HG03342 (cell line): ENCODE results near the gene MSI1.

Experiments
- ATAC-seq: cut with Tn5 transposase; IDR thresholded peaks from one replicate; pipeline ENCODE4 v1.9.1; 2021; ENCODE audit warnings: mild to moderate bottlenecking, moderate library complexity; ENCODE audit not compliant: unreplicated experiment

Gene MSI1

DNA sequence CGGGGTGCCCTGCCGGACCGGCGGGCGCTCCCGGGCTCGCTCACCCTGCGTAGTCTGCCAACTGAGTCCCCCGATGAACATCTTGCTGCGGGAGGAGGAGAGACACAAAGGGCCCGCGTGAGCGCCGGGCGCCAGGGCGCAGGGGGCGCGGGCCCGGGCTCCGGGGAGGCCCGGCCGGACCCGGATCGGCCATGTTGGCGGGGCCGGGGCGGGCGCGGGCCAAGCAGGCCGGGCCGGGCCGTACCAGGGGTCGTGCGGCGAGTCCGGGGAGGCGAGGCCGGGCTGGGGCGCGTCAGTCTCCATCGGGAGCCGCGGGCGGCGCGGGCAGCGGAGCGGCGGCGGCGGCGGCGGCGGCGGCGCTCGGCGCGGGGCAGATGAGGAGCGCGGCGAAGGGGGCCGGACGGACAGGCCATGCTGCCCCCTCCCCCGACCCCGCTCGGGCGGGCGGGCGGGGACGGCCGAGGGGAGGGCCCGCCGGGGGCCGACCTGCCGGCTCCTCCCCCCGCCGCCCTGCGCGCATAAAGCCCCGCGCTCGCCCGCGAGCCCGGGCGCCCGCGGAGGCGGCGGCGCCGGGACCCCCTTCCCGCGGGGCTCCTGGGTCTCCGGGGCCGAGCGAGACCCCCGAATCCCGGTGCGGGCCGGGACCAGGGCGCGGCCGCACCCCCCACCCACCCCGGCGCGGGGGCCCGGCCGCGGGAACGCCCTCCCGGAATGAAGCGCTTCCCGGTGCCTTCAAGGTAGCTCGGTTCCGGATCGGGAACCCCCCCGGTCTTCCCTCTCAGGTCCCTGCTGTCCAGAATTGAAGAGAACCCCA, at the start of gene MSI1:
MSI1 (minus strand) TSS at position 376 of the 814 bp plus-strand sequence; CDS start at position 303, 73 bp downstream.
- ATAC-seq, result no peak

DNA sequence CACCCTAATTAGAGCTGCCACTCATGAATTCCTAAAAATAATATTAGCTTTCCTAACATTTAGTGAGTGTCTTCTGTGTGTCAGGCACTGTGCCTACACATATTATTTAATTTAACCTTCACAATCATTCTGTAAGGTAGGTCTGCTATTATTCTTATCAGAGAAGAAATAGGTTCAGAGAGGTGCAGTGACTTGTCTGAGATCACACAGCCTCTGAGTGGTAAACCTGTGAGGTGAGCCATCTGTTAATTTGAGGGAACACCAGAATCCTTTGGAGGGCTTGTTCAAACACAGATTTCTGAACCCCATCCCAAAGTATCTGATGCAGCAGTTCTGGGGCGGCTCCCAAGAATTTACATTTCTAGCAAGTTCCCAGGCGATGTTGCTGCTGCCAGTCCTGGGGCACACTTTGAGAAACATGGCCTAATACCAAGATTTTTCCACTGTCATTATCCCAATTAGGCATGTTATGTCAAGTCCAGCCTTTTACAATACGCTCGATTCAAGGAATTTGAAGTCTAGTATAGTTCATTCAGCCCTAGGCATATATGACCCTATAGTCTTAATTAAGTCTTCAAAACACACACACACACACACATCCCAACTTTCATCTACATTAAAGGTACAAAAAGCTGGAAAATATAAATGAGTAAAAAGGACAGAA, 49.1 kb upstream of the MSI1 start:
- no peak for ATAC-seq

DNA sequence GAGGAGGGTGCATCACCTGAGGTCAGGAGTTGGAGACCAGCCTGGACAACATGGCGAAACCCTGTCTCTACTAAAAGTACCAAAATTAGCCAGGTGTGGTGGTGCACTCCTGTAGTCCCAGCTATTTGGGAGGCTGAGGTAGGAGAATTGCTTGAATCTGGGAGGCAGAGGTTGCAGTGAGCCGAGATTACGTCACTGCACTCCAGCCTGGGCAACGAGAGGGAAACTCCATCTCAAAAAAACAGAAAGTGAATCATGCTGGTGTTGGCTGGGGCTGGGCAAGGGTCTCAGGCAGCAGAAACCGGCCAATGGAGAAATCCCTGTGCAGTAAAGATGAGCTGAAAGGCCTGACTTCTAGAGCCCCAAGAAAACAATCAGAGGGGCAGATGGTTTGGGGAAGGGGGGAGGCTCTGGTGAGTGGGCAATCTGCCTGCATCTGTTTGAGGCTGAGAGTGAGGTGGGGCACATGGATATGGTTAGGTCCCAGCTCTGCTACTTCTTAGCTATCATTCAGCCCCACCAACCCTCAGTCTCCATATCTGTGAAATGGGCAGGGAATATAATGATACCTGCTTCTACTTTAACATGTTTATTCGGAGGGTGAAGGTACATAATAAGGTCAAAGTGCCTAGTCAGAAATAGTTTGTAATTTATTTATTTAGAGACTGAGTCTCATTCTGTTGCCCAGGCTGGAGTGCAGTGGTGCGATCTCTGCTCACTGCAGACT, 47.7 kb upstream of the MSI1 start:
- no peak for ATAC-seq

DNA sequence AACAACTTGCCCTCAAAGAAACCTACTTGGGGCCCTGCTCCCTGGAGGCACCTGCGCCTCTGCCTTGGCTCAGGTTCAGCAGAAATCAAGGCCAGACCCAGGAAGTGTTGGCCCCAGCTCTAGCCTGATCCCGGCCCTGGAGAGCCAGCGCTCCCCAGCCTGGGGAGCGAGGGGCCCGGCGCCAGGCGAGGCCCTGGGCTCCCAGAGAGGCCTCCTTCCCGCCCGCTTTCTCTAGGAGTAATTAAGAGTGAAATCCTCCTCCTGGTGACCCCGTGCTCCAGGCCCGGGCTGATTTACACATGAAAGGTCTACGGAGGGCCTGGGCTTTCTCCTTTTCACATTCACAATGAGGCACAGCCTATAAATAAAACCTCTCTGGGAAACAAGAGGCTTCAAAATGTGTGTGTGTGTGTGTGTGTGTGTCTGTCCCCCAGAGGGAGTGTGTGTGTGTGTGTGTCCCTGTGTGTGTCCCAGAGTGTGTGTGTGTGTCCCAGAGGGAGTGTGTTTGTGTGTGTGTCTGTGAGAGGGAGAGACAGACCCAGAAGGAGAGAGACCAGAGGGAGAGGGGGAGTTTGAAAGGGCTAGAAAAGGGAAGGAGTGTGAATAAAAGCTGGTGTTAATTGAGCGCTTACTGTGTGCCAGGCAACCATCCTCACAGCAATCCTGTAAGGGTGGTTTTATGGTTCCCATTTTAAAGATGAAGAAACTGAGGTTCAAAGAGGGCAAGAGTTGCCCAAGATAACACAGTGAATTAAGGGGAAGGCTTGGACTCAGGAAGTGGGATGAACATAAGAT, 45.1 kb upstream of the MSI1 start:
- no peak for ATAC-seq

DNA sequence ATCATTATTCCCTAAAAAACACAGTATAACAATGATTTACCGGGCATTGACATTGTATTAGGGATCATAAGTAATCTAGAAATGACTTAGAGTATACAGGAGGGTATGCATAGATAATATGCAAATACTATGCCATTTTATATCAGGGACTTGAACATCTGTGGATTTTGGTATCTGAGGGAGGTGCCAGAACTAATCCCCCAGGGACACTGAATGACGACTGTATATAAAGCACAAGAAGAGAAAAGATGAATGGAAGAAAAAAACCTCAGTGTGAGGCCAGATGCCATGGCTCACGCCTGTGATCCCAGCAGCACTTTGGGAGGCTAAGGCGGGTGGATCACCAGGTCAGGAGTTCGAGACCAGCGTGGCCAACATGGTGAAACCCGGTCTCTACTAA, 43.5 kb upstream of the MSI1 start:
- ATAC-seq, result no peak

DNA sequence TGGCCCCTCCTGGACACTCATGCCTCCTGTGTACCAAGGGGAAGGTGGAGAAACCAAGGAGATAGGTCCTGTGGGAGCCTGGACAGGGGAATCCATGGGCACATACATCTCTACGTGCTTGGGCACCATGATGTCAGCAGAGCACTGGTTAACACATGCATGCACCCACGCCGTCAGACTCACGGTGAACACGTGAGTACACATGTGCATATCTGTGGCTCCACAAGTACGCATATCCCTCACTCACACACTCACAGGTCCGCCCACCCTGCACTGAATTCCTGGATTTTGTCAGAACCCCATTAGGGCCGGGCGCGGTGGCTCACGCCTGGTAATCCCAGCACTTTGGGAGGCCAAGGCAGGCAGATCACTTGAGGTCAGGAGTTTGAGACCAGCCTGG, 39.8 kb upstream of the MSI1 start:
- no peak for ATAC-seq

DNA sequence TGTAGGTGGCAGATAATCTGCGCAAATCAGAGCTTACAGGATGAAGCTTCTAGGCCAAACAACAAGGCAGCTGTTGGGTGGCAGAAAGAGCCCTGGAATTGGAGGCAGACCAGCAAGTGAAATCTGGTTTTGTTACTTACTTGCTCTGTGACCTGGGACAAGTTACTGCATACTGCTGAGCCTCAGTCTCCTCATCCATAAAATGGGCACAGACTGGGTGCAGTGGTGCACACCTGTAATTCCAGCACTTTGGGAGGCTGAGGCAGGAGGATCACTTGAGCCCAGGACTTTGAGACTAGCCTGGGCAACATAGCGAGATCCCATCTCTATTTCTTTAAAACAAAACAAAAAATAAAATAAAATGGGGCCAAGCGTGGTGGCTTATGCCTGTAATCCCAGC, 37.6 kb upstream of the MSI1 start:
- ATAC-seq, result no peak

DNA sequence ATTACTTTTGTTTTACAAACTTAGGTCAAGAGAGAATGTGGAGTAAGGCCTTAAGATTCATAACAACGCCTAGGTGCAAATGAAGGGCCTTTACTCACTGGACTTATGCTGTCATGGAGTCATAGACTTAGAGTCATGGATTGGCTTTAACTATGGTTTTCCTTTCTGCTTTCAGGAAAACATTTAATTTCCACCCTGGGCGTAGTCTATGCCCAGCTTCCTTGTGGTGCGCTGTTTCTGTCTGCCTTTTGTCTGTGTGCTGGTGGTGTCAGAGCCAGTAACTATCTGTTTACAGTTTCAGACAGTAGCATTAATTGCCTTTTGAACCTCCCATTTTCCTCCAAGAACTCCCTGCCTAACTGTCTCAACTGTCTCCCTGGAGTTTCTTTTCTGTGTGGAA, 37.1 kb upstream of the MSI1 start:
- ATAC-seq, result no peak

DNA sequence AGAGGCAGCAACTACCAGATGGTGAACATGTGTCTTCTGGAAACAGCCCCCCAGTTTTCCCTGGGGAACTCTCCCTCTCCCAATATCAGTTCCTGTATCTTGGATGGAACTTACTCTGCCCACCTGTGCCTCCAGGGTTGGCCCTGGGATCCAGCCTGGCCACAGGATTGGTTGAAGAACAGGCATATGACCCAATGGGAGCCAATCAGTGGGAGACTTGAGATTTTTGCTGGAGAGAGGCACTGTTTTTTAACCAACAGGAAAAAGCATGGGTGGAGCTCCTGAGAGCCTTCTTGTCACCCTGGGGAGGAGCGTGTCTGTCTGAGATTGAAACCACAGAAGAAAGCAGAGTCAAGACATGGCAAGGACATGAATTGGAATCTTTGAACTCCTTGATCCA, 35.3 kb upstream of the MSI1 start:
- no peak for ATAC-seq

DNA sequence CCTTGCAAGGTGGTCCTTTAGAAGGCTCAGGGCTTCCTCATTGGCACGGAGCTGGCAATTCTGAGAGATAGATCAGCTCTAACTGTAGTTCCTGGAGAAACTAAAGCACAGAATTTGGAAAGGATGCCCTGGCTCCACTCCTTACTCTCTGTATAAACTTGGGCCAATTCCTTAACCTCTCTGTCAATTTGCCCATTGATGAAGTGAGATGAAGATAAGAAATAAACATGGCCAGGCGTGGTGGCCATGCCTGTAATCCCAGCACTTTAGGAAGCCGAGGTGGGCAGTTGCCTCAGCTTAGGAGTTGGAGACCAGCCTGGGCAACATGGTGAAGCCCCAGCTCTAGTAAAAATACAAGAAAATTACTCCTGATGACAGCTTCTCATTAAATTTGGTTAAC, 34.9 kb upstream of the MSI1 start:
- no peak for ATAC-seq

DNA sequence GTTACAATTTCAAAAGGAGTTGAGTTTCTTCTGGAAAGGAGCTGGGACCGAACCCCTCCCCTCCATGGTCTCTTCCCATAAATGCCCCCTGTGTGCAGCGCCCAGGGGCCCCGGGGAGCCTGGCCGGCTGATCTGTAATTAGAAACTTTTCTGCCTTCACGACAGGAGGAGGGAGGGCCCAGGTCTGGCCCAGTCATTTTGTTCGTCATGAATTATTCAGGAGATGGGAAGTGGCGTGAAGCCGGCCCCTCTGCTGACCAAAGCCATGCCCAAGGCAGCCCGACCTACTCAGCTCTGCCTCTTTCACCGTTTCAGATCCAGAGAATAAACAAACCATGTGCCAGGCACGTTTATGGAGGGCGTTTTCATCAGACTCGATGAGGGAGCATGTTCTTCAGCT, 33.3 kb upstream of the MSI1 start:
- no peak for ATAC-seq

DNA sequence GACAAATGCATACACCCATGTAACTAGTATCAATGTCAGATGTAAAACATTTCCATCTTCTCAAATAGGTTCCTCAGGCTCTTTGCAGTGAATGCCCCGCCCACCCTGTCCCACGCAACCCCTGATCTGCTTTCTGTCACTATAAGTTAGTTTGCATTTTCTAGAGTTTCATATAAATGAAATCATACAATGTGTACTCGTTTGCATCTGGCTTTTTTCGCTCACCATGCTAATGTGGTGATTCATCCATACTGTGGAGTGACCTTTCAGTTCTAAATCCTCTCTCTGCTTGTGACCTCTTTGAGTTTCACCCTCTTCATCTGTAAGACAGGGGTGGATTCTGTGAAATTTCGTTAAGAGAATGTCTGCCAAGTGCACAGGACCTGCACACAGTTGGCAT, 30.6 kb upstream of the MSI1 start:
- ATAC-seq, result no peak

DNA sequence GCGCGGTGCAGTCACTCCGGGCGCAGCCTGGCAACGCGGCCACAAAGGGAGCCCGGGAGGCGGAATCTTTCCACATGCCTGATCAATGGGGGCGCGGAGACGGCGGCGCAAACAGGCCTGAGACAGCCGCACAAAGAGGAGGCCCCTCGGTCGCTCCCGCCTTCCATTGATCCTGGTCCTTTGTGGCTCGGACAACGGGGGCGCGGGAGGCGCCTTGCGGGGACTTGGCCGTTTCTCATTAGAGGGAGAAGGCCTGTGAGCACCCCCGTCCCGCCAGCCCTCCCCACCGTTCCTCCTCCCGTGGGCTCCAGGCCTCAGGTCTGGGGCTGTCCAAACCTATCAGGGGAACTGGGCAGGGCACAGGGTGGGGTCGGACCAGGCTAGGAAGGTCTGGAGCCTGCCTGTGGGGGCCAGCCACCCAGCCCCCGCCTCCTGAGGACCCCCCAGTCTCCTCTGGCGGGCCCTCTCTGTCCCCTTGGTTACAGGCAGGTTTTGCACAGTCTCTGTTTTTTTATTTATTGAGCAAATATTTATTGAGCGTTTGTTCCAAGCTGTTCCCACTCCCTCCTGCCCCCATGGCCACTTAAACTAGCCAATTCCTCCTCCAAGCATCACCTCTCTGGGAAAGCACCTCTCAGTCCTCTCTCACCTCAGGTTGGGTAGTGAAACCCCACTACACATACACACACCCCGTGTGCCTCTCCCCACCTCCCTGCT, 29.0 kb upstream of the MSI1 start:
- no peak for ATAC-seq

DNA sequence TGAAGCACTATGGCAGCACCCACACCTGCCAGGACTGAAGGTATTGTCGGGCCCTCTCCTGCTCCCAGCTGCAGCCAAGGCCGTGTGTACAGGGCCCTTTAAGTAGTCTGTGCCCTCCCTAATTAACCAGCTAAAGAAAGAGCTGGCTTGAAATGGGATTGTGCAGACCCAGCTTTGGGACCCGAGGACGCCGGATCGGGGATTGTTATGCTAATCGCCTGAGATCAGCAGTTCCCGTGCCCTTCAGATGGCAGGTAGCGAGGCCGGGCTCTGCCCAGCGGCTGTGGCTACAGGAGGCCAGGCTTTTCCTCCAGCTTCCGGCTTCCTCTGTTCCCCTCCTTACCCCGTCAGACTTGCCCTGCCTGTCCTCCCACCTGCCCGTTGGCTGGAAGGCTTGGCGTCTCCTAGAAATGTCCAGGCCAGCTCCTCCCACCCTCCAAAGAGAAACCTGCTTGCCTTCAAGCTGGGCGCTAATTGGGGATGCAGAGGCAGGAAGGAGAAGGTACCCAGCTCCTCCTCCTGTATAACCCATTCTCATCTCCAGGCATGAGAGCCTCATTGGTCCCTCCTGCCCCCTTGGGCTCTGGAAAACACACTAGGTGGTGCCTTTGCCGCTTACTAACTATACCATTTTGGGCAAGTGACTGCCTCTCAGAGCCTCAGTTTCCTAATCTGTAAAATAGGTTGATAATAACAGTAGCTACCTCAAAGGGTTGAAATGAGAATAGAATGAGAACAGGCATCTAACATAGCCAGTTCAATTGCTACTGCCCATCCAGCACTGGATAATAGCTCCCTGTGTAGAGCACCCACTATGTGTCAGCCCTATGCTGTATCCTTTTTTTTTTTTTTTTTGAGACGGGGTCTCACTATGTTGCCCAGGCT, 25.8 kb upstream of the MSI1 start:
- no peak for ATAC-seq

DNA sequence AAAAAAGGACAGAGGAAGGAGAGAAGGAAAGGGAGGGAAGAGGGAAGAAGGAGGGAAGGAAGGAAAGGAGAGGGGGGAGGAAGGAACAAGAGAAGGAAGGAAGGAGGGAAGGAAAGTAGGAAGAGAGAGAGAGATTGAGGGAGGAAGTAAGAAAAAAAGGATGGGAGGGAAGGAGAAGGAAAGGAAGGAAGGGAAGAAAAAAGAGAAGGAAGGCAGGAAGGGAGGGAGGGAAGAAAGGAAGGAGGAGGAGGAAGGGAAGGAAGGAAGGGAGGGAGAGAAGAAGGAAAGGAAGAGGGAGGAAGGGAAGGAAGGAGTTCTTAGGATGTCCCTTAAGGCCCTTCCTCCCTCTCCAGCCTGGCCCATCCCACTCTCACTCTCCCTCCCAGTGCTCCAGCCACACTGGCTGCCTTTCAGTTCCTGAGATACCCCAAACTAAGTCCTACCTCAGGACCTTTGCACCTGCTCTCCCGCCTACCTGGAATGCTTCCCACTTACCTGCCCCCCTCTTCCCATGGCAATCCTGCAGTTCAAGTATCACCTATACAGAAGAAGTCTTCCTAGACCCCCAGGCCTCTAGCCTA, 21.7 kb upstream of the MSI1 start:
- no peak for ATAC-seq

DNA sequence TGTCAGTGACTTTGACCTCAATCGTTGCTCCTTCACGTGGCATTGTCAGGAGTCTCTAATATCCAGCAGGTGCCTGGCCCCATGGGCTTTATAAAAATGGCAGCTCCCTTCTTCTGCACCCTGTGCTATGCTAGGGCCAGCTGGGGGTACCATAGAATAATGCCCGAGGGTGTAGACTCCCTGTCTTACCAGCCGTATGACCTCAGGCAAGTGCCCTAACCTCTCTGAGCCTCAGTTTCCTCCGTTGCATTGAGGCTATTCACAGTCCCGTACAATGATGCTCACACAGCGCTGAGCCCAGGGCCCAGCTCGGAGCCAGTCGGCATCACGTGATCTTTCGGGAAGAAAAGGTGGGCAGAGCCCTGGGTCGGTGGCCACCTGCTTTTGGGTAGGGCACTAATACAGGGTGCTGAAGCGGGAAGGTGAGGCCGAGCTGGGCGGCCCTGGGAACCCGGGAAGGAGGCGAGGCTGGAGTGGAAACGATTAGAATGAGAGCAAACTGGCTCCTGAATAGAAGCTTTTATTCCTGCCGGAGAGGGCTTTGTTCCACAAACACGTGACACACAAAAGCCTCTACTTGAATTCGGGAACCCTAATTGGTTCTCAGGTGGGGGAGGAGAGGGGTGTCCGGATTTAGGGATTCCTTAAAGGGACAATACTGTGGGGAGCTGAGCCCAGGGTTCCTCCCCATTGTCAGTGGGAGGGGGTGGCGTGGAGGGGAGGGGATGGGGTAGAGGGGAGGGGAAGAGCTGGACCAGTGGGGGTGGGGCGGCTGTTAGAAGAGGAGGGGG, 19.9 kb upstream of the MSI1 start:
- no peak for ATAC-seq

DNA sequence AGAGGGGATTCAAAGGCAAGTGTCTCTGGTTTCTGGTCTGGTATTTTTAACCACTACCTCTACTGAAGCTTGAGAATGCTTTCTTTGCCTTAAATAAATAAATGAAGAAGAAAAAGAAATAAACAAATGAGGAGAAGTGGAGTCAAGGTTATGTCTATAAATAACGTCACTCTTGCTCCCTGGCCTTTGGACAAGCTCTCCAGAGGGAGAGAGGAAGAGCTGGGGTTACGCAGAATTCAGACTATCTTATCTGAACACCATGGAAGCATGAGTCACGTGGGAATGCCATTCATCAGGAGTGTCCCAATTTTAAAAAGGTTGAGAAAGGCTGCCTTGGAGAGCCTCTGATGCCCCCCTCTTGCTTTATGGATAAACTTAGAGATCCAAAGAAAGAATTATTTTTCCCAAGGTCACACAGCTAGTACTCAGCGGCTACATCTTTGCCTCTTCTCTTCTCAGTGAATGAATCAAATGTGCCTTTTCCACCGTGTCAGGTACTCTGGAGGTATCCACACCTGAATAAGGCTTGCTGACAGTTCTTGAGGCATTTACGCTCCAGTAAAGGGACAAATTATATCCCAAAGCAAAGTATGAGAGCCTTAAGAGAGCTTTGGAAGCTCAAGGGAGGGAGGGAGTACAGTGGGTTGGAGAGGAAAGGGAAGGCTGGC, 12.9 kb upstream of the MSI1 start:
- ATAC-seq, result no peak

DNA sequence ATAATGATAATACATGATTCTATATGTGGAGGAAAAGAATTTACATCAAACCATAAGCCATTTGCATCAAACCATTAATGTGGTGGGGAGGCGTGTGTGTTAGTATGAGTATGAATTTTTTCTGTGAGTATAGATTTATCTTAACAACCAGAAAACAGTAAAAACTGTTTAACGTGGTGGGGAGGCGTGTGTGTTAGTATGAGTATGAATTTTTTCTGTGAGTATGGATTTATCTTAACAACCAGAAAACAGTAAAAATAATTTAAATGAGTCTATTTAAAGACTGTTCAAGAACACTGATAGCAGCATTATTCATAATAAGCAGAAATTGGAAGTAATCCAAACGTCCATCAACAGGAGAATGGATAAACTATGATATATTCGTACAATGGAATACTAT, 9.1 kb upstream of the MSI1 start:
- no peak for ATAC-seq
